Heart left ventricle (tissue), 16 donors: ENCODE results near the gene ASB1. TPM values are rescaled to one million over a fixed set of nuclear protein-coding genes. Genes with fewer than 3 reads are reported as not detected.

ENCODE experiments used
- ATAC-seq, 4 donors: fragments of 200-7000 bp; cut with Tn5 transposase; one replicate each; pipeline ENCODE4 v1.9.1; 2020 to 2022; ENCODE audit warnings: moderate library complexity in 4 of 4, mild to moderate bottlenecking in 3 of 4, moderate number of reproducible peaks in 1 of 4
- DNase-seq, 5 donors: peaks; one replicate each; pipeline ENCODE4 v3.0.0-alpha.2; 2020
- H3K27ac ChIP-seq, 12 donors: fragments of 200-600 bp; sonication (generic) in 4 of 12; one replicate each; pipeline versions ENCODE4 v1.5.0 to v1.8.0; 2016 to 2022; ENCODE audit warnings: mild to moderate bottlenecking in 2 of 12
- H3K27me3 ChIP-seq, 9 donors: fragments of 200-600 bp; sonication (generic) in 2 of 9; one replicate each; pipeline versions ENCODE4 v1.5.1 to v1.8.0; 2016 to 2022; ENCODE audit warnings: mild to moderate bottlenecking in 3 of 9
- H3K36me3 ChIP-seq, 9 donors: fragments of 200-600 bp; sonication (generic) in 2 of 9; one replicate each; pipeline versions ENCODE4 v1.5.0 to v1.8.0; 2018 to 2022; ENCODE audit warnings: mild to moderate bottlenecking in 2 of 9
- H3K4me1 ChIP-seq, 12 donors: fragments of 200-600 bp; sonication (generic) in 4 of 12; one replicate each; pipeline versions ENCODE4 v1.5.0 to v1.8.0; 2016 to 2022; ENCODE audit warnings: mild to moderate bottlenecking in 3 of 12
- H3K4me3 ChIP-seq, 12 donors: fragments of 200-600 bp; sonication (generic) in 4 of 12; one replicate each; pipeline versions ENCODE4 v1.5.0 to v1.8.0; 2017 to 2022; ENCODE audit warnings: mild to moderate bottlenecking in 9 of 12, moderate library complexity in 4 of 12
- H3K9me3 ChIP-seq, 12 donors: fragments of 200-600 bp; sonication (generic) in 4 of 12; one replicate each; pipeline versions ENCODE4 v1.5.0 to v1.8.0; 2016 to 2022; ENCODE audit warnings: mild to moderate bottlenecking in 1 of 12
- CTCF ChIP-seq, 12 donors: fragments of 200-600 bp; sonication (generic) in 4 of 12; IDR thresholded peaks; one replicate each; pipeline versions ENCODE4 v1.5.0 to v1.8.0; 2018 to 2022; ENCODE audit warnings: antibody characterized with exemption in 12 of 12, mild to moderate bottlenecking in 5 of 12
- POLR2A ChIP-seq, 2 donors: fragments of 450-650 bp; IDR thresholded peaks; one replicate each; pipeline ENCODE4 v1.6.1; 2017; ENCODE audit warnings: antibody characterized with exemption in 2 of 2, mild to moderate bottlenecking in 2 of 2, moderate library complexity in 2 of 2
- WGBS, 4 donors: extraction: QIAGEN DNeasy Blood & Tissue Kit in 2 of 4; methylation state at CpG; one replicate each; pipeline versions ENCODE4 v1.1.5 to v1.1.7; 2013 to 2018; 5-methylcytosine and 5-hydroxymethylcytosine counted together
- intact Hi-C, 10 donors: fragments of 100-400 bp; cut with DNase I; formaldehyde crosslinking; loops; one replicate each; pipeline versions ENCODE4 v1.11.1 to v1.14.2; 2022
- polyA plus RNA-seq, 2 donors: library from polyadenylated mRNA; stranded (reverse); fragments of 200-250 nt; gene quantifications; one replicate each; pipeline ENCODE4 v1.2.3, GENCODE V29; 2013
- total RNA-seq, 9 donors: library from RNA; depleted of rRNA in 2 of 9; stranded (reverse); fragments of >200 nt in 2 of 9; fragmentation: NEBNext Ultra II Directional in 3 of 9; extraction: Animal tissue kit (Norgen Biotek cat#: 25700) in 3 of 9; gene quantifications; one replicate each; pipeline versions ENCODE4 v1.1.0 to v1.2.4, GENCODE V29; 2016 to 2023
- donor health status: ischemic (EF 13 %, LVEDD 7.1; RV severe dilation, severe dysfunction).
- donor health status: healthy with polysubstance abuse.
- donor health status: DM: no; HTN: yes; CAD: no.
- donor health status: DM: no; HTN: no; CAD: no.
- donor health status: ischemic (EF 25% LVEDD 6.9; RV normal size, moderate dysfunction).
- donor health status: ischemic (EF 25% LVEDD 5.7; RV mildly dilated, moderate dysfunction).
- donor health status: healthy.
- donor health status: DM: yes; HTN: yes; CAD: no.
- donor health status: ischemic (EF 35%, LVEDD 5.7; RV mildly dilated, moderate dysfunction).
- donor health status: nonischemic (EF 11% LVEDD 7.7; RV severe dilation, severe dysfunction).
- donor health status: DM: yes; HTN: yes; CAD: no.
- donor health status: PGD.
- donor health status: ischemic (EF 29% LVEDD 5.4; RV normal size, mild dysfunction).
- donor health status: nonischemic (EF 23%, LVEDD 6.1; RV moderate dilation, normal function).

Gene ASB1
- total and polyA plus RNA-seq, 11 donors: 31.8 to 57.5 (median 46.7) TPM

GRCh38 chr2:238412067-238412767 lies 14.5 kb upstream of the ASB1 start:
- Histone ChIP-seq H3K4me3 (no peak overlapping the region), H3K9me3 (peaks cover 0 to 10% (median 0%) of the 10 kb centered on the region in 12 donors), H3K27me3 (peaks cover 0 to 24% (median 0%) of the 10 kb centered on the region in 9 donors), H3K4me1 (no peaks in the 10 kb centered on the region), H3K27ac (no peak overlapping the region), H3K36me3 (peaks cover 0 to 4% (median 0%) of the 10 kb centered on the region in 9 donors)
- TF ChIP-seq CTCF (IDR thresholded peaks at IDR 0.05) (no peak), POLR2A (IDR thresholded peaks at IDR 0.05) (no peak)
- ATAC-seq (no peak), DNase-seq (no peak)
- intact Hi-C loops: no loop called here
- 88 to 92% (median 90%) methylated on average over 12 of the region's 12 CpGs for WGBS, 4 donors

GRCh38 chr2:238413368-238413767 lies 13.4 kb upstream of the ASB1 start:
- H3K9me3 ChIP-seq: peaks cover 0 to 10% (median 0%) of the 10 kb centered on the region in 12 donors
- H3K27ac ChIP-seq: no peak overlapping the region
- no peak for TF ChIP-seq CTCF (IDR thresholded peaks at IDR 0.05)
- no peak for TF ChIP-seq POLR2A (IDR thresholded peaks at IDR 0.05)
- WGBS, 4 donors: 86 to 87% (median 86%) methylated on average over 2 of the region's 2 CpGs
- H3K27me3 ChIP-seq: peaks cover 0 to 27% (median 0%) of the 10 kb centered on the region in 9 donors
- no peak overlapping the region for H3K4me3 ChIP-seq
- ATAC-seq (no peak), DNase-seq (no peak)
- H3K36me3 ChIP-seq: no peaks in the 10 kb centered on the region
- intact Hi-C loops: no loop called here
- H3K4me1 ChIP-seq: no peaks in the 10 kb centered on the region

GRCh38 chr2:238415036-238415764 lies 11.5 kb upstream of the ASB1 start:
- no peak for DNase-seq
- Histone ChIP-seq H3K4me3 (no peak overlapping the region), H3K9me3 (peaks cover 0 to 10% (median 0%) of the 10 kb centered on the region in 12 donors), H3K27ac (no peak overlapping the region), H3K36me3 (no peaks in the 10 kb centered on the region), H3K4me1 (peaks cover 0 to 9% (median 3%) of the 10 kb centered on the region in 12 donors), H3K27me3 (peaks cover 0 to 31% (median 0%) of the 10 kb centered on the region in 9 donors)
- intact Hi-C loops: no loop called here
- no peak for TF ChIP-seq POLR2A (IDR thresholded peaks at IDR 0.05)
- no peak for TF ChIP-seq CTCF (IDR thresholded peaks at IDR 0.05)
- no peak for ATAC-seq
- 87 to 97% (median 92%) methylated on average over 9 to 12 of the region's 12 CpGs for WGBS, 4 donors

GRCh38 chr2:238415893-238416292 lies 10.8 kb upstream of the ASB1 start:
- intact Hi-C loops: no loop called here
- ATAC-seq: no peak
- TF ChIP-seq CTCF (IDR thresholded peaks at IDR 0.05): no peak
- no peak for TF ChIP-seq POLR2A (IDR thresholded peaks at IDR 0.05)
- peaks cover 0 to 10% (median 0%) of the 10 kb centered on the region in 12 donors for H3K9me3 ChIP-seq
- H3K4me1 ChIP-seq: peaks cover 0 to 15% (median 8%) of the 10 kb centered on the region in 12 donors
- H3K27me3 ChIP-seq: peaks cover 0 to 31% (median 0%) of the 10 kb centered on the region in 9 donors
- no peak for DNase-seq
- H3K4me3 ChIP-seq: no peak overlapping the region
- WGBS, 4 donors: 95 to 98% (median 96%) methylated on average over 5 of the region's 5 CpGs
- H3K36me3 ChIP-seq: no peaks in the 10 kb centered on the region
- no peak overlapping the region for H3K27ac ChIP-seq
